GM21515 (cell line): Measurements from ENCODE around the gene RTN4RL2.
"Not testable (repeated sequence)": the region's sequence is repeated elsewhere in the genome, so short reads cannot be mapped to it uniquely, and the experiment has no call there.

Experiments
- ATAC-seq: cut with Tn5 transposase; IDR thresholded peaks from one replicate; pipeline ENCODE4 v1.9.1; 2021; ENCODE audit not compliant: unreplicated experiment

The RTN4RL2 gene

DNA sequence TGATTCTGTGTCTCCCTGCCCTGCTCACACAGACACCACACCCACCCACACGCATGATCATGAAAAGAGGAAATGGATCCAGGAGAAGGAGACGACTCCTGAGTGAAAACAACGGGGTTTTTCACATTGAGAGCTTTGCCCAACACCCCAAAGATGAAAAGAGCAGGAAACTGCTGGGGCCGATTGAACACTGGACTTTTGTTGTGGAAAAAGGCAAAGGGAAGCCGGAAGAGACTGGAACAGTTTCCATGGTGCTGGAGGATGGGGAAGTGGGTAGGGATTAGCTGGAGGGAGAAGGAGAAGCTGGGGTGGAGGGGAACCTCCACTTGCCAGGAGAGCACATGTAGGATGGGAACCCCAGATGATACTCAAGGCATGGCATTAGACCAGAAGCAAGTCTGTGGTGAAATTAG is 28.2 kb upstream of the RTN4RL2 start:
- ATAC-seq, result no peak

DNA sequence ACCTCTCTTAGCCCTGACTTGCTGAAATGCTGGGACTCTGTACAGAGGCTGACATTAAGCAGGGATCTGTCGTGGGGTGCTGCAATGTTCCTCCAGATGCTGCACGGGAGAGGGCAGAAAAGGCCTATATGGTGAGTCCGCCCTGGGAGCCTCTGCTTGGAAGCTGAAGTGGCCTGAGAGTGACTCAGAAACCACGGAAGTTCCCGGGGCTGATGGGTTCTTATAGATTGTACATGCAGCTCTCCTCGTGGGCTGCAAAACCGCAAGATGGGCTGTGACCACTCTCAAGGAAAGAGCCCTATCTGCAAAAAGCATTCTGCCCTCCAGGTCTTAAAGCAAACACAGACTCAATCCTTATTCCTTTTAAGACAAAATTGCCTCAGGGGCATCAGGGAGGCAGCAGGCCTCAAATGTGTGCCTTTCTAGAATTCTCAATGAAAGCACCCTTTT is 27.6 kb upstream of the RTN4RL2 start:
- no peak for ATAC-seq

DNA sequence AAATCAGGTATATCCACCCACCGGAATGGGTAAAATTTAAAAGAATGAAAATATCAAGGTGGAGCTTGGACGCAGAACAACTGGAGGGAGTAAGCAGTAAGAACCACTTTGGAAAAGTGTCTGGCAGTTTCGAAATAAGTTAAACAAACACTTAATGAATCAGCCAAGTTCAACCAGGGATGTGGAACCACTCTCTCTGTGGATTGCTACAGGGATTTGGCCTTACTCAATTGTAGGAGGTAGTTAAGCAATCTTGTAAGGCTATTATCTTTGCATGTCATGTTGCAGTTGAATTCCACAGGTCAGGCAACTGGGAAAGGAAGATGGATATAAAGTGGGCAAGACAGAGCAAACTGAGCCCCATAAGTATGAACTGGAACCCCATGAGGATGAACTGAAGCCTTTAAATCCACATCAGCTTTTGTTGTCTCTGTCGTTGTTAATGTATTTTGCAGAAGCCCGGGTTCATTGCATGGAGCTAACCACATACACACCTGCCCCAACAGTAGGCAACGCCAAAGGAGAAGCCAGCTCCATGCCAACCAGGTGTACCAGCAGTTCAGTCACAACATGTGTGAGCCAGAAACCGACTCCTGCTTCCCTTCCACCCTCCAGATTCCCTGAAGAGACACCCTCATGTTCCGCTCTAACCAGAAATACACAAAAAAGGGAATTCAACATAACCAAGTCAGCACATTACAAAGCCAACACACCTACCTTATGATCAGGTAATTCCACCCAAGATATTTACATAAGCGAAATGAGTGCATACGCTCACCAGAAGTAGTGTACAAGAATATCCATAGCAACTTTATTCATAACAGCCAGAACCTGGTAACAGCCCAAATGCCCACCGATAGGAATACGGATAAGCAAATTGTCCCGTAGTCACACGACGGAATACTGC is 25.4 kb upstream of the RTN4RL2 start:
- ATAC-seq, result no peak

DNA sequence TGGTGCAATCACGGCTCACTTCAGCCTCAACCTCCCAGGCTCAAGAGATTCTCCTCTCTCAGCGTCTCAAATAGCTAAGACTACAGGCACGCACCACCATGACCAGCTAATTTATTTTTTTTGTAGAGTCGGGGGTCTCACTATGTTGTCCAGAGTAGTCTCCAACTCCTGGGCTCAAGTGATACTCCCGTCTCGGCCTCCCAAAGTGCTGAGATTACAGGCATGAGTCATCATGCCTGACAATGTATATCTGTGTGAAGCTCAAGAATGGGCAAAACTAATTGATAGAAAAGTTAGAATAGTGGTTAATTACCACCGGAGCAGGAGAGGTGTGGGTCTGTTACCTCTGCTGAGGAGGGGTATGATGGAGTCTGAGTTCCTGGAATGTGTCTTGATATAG is 24.3 kb upstream of the RTN4RL2 start:
- ATAC-seq, result no peak

DNA sequence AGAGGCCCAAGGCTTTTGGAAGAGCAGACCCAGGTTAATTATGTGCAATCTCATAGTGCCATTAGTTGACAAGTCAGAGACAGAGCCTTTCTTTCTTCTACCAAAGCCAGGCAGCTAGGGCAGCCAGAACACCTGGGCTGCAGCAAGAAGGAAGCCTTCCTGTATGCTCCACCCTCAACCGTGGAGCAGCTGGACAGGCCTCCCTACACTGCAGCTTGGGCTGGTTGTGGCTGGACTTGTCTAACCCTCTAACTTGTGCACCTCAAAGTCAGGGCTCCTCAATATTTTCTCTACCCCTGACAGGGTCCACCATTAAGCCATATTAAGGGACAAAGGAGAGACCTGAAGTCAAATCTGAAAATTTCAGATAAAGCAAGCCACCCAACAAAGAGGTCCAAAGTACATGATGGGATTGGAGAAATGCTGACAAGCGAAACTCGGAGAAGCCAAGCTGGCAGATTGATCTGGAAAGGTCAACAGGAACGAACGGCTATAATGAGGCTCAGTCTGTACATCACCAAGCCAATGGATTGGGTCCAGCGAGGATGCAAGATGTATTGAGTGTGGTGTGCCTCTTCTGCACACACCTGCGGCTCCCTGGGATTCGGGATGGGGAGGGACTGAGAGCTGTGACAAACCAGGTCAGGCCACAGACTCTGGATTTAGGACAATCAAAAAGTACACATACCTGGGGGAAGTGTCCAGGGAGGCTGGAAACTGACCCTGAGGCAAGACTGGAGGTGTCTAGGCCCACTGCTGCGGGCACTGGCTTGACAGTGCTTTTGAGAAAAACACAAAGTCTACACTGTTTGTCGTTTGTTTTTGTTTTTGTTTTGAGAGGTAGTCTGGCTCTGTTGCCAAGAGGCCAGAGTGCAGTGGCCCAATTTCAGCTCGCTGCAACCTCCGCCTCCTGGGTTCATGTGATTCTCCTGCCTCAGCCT is 21.7 kb upstream of the RTN4RL2 start:
- ATAC-seq, result no peak

DNA sequence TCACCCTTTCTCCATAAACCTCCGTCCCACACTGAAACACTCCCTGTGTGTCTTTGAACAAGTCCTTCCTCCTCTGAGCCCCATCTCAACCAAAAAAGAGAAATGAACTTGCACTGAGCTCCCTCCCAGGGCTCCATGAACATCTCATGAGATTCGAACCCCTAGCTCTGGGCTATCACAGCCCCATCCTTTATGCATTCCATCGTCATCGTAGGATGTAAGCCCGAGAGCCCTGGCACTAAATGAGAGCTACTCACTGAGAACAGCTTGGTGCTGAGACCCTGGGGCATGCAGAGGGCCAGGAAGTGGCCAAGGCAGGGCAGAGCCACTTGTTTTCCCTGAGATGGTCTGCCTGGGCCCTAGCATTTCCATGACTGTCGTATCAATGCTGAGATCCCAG is 20.5 kb upstream of the RTN4RL2 start:
- ATAC-seq, result no peak

DNA sequence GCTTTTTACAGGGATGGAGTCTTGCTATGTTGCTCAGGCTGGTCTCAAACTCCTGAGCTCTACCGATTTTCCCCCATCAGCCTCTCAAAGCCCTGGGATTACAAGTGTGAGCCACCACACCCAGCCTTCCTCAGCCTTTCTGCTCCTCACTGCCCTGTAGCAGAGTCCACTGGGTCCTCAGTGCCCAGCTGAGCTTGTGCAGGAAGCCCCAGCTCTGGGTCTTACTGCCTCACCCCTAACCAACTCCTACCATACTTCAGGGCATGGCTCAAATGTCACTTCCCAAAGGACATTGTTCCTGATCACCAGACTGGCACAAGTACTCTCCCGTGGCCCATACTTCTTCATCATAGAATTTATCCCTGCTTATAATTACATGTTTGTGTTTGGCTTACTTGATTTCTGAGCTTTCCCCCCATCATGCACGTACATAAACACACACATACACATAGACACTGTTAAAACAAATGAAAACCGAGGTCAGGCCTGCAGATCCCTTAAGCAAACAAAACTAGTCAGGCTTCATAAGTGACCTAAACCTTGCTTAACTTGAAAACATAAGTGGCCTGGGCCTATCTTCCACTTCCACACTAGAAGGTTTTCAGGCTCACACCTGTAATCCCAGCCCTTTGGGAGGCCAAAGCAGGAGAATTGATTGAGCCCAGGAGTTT is 19.4 kb upstream of the RTN4RL2 start:
- ATAC-seq, result no peak

DNA sequence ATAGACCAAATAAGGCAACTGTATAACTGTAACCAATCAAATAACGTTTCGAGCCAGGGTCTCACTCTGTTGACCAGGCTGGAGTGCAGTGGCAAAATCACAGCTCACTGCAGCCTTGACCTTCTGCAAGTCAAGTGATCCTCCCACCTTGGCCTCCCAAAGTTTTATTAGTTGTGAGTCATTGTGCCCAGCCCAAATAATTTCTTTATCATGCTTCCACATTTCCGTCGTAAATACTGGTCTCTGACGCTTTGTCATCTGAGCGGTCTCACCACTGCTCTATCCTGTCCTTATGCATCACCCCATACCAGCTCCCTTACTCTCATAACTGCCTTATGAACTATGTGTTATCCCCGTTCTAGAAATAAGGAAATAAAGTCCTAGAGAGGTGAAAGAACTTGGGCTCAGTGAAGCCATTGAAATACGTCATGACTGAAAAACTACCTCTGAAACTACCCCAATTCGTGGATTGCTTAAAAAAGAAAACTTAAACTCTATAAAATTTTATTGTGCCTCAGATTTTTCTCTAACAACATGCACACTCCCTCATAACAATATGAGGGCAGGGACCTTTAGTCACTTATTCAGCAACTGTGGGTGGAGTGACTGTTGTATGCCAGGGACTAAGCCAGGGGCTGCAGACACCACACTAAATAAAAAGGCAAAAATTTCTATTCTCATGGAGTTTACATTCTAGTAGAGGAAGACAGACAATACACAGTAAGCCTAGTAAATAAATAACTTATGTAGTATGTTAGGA is 15.8 kb upstream of the RTN4RL2 start:
- no peak for ATAC-seq

DNA sequence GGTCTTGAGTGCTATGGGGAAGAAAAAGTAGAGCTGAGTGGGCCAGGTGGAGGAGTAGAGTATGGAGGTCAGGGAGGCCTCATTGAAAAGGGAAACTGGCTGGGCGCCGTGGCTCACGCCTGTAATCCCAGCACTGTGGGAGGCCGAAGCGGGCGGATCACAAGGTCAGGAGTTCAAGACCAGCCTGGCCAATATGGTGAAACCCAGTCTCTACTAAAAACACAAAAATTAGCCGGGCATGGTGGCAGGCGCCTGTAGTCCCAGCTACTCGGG is 15.3 kb upstream of the RTN4RL2 start:
- not testable (repeated sequence) for ATAC-seq

DNA sequence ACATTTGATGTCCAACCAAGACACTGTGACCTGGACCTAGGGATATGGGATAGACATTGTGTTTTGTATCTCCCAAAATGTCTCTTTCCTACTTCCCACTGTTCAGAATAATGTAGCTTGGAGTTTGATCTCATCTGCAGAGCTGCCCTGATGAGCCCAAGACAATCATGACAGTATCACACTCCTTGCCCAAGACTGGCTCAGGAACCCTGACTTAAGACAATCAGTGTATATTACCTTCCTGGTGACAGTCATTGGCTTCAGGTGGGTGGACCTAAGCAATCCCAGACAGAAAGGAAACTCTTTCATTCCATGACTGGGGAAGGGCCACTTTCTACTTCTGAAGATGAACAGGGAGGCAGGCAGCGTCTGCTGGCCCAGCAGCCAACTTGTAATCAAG is 14.3 kb upstream of the RTN4RL2 start:
- no peak for ATAC-seq

DNA sequence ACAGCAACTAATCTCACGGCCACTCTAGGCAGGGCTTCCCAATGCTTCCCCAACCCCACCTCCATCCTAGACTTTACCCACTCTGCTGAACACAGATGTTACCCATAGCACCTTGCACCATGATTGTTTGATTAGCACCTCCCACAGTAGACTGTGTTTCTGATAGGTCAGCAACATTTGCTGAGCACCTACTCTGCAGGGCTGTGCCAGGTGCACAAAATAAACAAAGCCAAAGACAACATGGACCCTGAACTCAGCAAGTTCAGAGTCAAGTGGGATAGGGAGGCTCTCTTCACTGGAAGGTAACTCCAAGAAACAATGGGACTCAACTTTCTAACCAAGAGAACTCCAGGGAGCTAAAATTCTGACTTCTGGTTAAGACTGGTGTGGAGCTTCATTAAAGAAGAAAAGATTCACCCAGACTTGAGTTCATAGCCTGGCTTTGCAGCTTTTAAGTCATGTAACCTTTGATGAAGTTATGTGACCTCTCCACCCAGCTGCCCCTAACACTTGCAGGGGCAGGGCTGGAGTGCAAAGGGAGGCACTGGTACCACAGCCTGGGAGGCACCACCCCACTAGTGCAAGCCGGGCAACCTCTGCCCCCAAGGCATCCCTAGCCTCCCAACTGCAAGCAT is 6.7 kb upstream of the RTN4RL2 start:
- no peak for ATAC-seq

DNA sequence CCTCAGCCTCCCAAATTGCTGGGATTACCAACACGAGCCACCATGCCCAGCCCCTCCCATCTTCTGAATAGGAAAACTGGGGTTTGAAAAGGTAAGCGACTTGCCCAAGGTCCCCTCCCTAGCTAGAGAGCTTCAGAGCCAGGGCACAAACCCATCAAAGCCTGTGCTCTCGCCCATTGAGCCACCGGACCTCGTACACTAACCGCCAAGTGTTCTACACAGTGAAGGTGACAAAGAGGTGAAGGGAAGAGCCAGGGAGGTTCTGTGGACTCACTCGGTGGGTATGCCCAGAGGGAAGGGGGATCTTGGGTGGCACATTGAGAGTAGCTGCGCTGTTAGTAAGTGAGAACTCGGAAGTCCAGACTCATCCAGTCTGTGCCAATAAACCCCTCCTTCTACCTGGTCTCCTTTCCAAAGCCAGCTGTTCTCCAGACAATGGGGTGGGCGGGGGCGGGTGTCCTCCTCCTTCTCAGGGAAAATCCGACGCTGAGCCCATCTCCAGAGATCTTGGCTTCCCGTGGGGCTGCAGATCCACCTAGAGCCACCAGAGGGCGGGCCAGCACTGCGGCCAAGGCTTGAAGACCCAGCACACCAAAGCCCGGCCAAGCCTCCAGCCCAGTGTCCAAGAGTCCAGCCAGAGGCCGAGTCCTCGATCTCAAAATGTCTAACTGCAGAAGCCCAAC is 3.2 kb upstream of the RTN4RL2 start:
- peak; percentile 63 for ATAC-seq

DNA sequence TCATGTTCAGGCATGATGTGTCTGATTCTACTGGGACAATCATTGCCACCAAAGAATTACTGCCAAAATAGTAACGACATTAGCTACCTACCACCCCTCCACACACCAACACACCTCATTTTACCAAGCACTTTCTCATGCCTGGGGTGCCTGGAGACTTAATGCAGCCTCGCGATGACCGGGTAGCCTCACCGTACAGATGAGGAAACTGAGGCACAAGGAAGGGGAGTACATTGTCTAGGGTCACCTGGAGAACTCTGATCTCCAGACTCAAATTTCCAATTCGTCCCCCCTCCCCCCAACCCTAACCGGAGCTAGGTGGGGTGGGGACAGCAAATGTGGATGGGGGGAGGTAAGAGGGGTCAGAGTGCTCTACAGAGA is 2.7 kb upstream of the RTN4RL2 start:
- peak; percentile 21 for ATAC-seq

DNA sequence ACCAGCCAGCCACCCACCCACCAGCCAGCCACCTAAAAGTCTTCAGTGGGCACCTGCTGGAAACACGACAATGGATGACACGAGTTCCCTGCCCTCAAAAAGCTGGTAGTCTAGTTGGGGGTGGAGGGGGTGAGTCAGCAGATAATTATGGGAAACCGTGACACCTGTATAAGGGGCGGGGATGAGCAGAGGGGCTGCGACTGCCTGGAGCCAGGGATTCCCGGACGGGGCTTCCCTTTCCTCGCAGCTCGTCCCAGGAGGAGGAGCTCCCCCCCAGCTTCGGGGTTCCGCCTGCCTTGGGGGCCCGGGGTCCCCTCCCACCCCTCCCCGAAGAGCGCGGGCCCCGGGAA is 2.3 kb upstream of the RTN4RL2 start:
- no peak for ATAC-seq

DNA sequence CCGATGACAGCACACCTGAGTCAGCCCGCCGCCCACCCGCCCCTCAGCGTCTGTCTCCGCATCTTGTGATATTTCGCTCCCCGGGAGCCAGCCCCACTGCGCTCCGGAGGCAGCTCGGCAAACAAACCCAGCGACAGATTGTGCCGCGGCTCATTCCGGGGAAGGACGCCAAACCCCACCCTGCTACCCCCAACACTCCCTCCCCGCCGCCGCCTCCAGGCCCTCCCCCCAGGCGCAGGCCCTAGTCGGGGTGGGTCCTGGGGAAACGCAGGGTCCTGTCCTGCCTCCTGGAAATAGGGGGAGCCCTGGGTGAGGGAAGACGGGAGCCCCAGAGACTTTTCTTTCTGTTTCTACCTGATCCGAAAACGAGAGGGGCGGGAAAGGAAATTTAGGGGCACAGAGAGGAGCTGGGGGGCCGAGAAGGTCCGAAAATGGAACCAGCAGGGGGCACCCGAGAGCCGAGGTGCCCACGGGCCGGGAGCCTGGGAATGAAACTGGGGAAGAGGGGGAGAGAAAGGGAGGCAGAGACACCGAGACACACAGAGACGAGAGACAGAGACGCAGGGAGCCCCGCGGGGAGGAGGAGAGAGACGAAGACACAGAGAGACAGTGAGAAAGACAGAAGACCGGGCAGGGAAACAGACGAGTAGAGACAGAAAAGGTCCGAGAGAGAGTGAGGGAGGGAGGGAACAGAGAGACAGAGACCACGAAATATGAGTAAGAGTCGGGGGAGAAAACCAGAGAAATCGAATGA is 1.7 kb upstream of the RTN4RL2 start:
- ATAC-seq, result no peak

DNA sequence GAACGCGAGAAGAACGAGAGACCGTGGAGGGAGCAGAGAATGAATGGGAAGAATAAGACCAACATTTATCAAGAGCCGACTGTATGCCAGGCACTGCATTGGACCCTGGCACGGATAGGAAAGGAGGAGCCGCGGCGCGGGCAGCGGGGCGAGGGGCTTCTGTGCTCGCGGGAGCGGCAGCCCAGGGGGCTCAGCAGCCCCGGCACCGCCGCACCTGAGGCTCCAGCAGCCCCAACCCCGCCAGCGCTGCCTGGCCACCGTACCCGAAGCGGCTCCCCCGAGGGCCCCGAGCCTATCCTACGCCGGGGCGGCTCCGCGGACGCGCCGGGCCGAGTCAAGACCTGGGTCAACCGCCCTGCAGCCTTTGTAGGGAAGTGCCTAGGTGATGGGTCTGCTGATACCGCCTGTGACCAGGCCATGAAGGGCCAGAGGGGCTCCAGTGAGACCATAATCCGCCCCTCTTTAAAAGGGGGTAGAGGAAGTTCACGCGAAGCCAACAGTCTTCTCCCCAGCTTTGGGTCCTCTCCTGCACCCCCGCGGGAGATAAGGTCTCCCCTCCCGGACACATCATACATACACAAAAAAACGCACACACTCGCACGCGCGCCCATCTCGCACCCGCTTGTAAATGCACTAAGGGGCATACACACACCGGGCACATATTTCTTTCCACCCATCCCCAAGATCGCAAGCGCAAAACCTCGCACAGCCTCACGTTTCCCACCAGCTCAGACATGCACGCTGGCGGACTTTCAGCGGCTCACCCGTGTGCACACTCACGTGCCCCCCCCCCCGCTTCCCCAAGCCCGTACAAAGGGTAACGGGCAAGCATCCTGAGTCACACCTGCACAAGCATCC is 935 bp upstream of the RTN4RL2 start:
- no peak for ATAC-seq

DNA sequence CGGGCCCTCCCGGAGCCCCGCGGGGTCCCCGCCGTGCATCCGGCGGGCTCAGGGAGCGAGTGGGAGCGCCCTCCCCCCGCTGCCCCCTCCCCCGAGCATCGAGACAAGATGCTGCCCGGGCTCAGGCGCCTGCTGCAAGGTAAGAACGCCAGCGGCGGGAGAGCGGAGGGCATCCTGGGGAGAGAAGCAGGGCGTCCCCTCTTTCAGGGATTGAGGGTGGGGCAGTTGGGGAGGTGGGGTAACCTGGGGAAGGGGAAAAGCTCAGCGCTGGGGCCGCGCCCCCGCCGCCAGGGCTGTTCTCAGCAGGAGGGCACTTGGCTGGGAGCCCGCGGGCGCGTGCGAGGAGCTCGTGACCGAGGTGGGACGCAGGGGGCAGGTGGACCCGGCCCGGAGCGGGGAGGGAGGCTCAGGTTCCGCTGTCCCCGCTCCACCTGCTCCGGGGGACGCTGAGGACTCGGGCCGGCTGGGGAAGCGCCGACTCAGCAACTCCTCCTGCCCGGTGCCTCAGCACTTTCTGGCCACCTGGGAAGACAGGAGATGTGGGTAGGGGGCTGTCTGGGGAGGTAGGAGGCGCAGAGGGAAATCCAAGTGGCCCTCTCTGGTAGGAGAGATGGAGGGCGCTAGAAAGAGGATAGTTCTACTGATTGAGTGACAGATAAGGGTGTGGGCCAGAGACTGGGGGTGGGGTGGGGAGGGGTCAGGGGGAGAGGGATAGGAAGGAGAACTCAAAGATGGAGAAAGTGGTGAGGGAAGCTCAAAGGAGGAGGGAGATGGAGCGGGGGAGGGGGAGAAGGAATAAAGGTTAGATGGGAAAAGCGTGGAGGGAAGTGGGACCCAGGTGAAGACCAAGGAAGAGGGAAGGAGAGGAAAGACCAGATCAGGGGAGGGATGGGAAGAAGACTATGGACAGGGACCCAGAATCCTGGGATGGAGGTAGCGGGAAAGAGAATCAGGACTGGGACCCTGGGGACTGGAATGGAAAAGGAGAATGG is 726 bp downstream of the RTN4RL2 start:
- ATAC-seq, result no peak
